GM23338 (cell line): ENCODE measurements around the gene UPP2. TPM values are rescaled to one million over a fixed set of nuclear protein-coding genes. Genes with fewer than 3 reads are reported as not detected.

Source experiments
- ATAC-seq: fragments of 200-7000 bp; cut with Tn5 transposase; 3 replicates; pipeline ENCODE4 v1.9.1; 2020
- DNase-seq: peaks from one replicate; pipeline ENCODE4 v3.0.0-alpha.2; 2015; ENCODE audit warnings: low spot score
- H2AFZ ChIP-seq: fragments of 200-600 bp; sonication (generic); 2 replicates; pipeline ENCODE4 v1.8.0; 2016; ENCODE audit warnings: antibody characterized with exemption, mild to moderate bottlenecking, moderate library complexity
- H3F3A ChIP-seq: fragments of 200-600 bp; sonication (generic); replicated peaks from 2 replicates; pipeline ENCODE4 v1.8.0; 2017; ENCODE audit warnings: antibody characterized with exemption, mixed run types, low read depth
- H3K27ac ChIP-seq: fragments of 200-600 bp; sonication (generic); 2 replicates; pipeline ENCODE4 v1.6.1; 2016; ENCODE audit warnings: low read depth
- H3K27me3 ChIP-seq: fragments of 200-600 bp; sonication (generic); 2 replicates; pipeline ENCODE4 v1.8.0; 2016; ENCODE audit warnings: mild to moderate bottlenecking, mixed run types, moderate library complexity; ENCODE audit not compliant: insufficient read depth
- H3K36me3 ChIP-seq: fragments of 200-600 bp; sonication (generic); 2 replicates; pipeline ENCODE4 v1.8.0; 2016; ENCODE audit warnings: mild to moderate bottlenecking; ENCODE audit not compliant: insufficient read depth
- H3K4me1 ChIP-seq: fragments of 200-600 bp; sonication (generic); 2 replicates; pipeline ENCODE4 v1.8.0; 2016; ENCODE audit warnings: mild to moderate bottlenecking, moderate library complexity; ENCODE audit not compliant: insufficient read depth
- H3K4me2 ChIP-seq: fragments of 200-600 bp; sonication (generic); 2 replicates; pipeline ENCODE4 v1.7.1; 2017; ENCODE audit warnings: mixed run types
- H3K4me3 ChIP-seq: fragments of 200-600 bp; sonication (generic); 2 replicates; pipeline ENCODE4 v1.6.1; 2016; ENCODE audit warnings: mixed run types
- H3K79me2 ChIP-seq: fragments of 200-600 bp; sonication (generic); replicated peaks from 2 replicates; pipeline ENCODE4 v1.8.0; 2017; ENCODE audit warnings: mild to moderate bottlenecking; ENCODE audit not compliant: insufficient read depth
- H3K9me2 ChIP-seq: fragments of 200-600 bp; sonication (generic); 2 replicates; pipeline ENCODE4 v1.8.0; 2017; ENCODE audit not compliant: insufficient read depth
- H4K20me1 ChIP-seq: fragments of 200-600 bp; sonication (generic); replicated peaks from 2 replicates; pipeline ENCODE4 v1.8.0; 2017; ENCODE audit warnings: mild to moderate bottlenecking; ENCODE audit not compliant: insufficient read depth
- H3K27ac Mint-ChIP-seq: 2 replicates; pipeline ENCODE4 v1.8.0; 2020; ENCODE audit warnings: inconsistent platforms, mild to moderate bottlenecking, moderate library complexity, mixed read lengths
- H3K27me3 Mint-ChIP-seq: 3 replicates; pipeline ENCODE4 v1.8.0; 2022; ENCODE audit warnings: low read depth, mild to moderate bottlenecking, moderate library complexity, mixed read lengths, inconsistent platforms; ENCODE audit not compliant: insufficient read depth, poor library complexity
- H3K36me3 Mint-ChIP-seq: 3 replicates; pipeline ENCODE4 v1.8.0; 2021; ENCODE audit warnings: low read depth, mild to moderate bottlenecking, inconsistent platforms, moderate library complexity, mixed read lengths
- H3K4me1 Mint-ChIP-seq: 3 replicates; pipeline ENCODE4 v1.8.0; 2020; ENCODE audit warnings: mild to moderate bottlenecking, inconsistent platforms, mixed read lengths
- H3K4me3 Mint-ChIP-seq: 3 replicates; pipeline ENCODE4 v1.8.0; 2021; ENCODE audit warnings: moderate library complexity, mild to moderate bottlenecking, inconsistent platforms, mixed read lengths
- H3K9me3 Mint-ChIP-seq: 3 replicates; pipeline ENCODE4 v1.8.0; 2020; ENCODE audit warnings: moderate library complexity, mild to moderate bottlenecking, inconsistent platforms, mixed read lengths
- CREB1 ChIP-seq: fragments of 250-450 bp; sonication (Bioruptor Pico); IDR thresholded peaks from 2 replicates; pipeline ENCODE4 v1.5.0; 2020; ENCODE audit warnings: low read depth, mild to moderate bottlenecking, moderate library complexity
- CTCF ChIP-seq, 2 experiments: fragments of 200-600 bp in 1 of 2; sonication (generic) in 1 of 2; conservative IDR thresholded peaks; 2 replicates each; pipeline versions ENCODE4 v1.5.1 to v1.6.1; 2016 to 2017; ENCODE audit warnings: antibody characterized with exemption in 2 of 2, low read depth in 2 of 2, mild to moderate bottlenecking in 2 of 2, moderate library complexity in 1 of 2
- EZH2phosphoT487 ChIP-seq: fragments of 200-600 bp; sonication (generic); IDR thresholded peaks from one replicate; pipeline ENCODE4 v1.8.1; 2018; ENCODE audit warnings: antibody characterized with exemption; ENCODE audit not compliant: unreplicated experiment
- JUNB ChIP-seq: IDR thresholded peaks from one replicate; pipeline ENCODE4 v1.6.1; 2016; ENCODE audit warnings: antibody characterized with exemption; ENCODE audit not compliant: unreplicated experiment
- NANOG ChIP-seq: IDR thresholded peaks from 2 replicates; pipeline ENCODE4 v1.6.1; 2016; ENCODE audit warnings: antibody characterized with exemption, borderline replicate concordance
- REST ChIP-seq: IDR thresholded peaks from one replicate; pipeline ENCODE4 v1.6.1; 2018; ENCODE audit warnings: antibody characterized with exemption; ENCODE audit not compliant: unreplicated experiment
- ZNF331 ChIP-seq: fragments of 250-450 bp; sonication (Bioruptor Pico); IDR thresholded peaks from 2 replicates; pipeline ENCODE4 v1.5.0; 2020; ENCODE audit warnings: low read depth, mild to moderate bottlenecking, moderate library complexity
- ZNF462 ChIP-seq: fragments of 250-450 bp; sonication (Bioruptor Pico); IDR thresholded peaks from 2 replicates; pipeline ENCODE4 v1.5.0; 2020; ENCODE audit warnings: mild to moderate bottlenecking, moderate library complexity
- polyA plus RNA-seq: library from polyadenylated mRNA; unstranded; fragments of >200 nt; fragmentation: Nextera tagmentation; extraction: Ambion mirVana; gene quantifications from 2 replicates; pipeline ENCODE4 v1.2.1, GENCODE V29; 2016
- total RNA-seq: library from RNA; depleted of rRNA; stranded (reverse); fragments of >200 nt; shearing (Covaris generic); gene quantifications from 2 replicates; pipeline ENCODE4 v1.2.3, GENCODE V29; 2014
- TF ChIP-seq, protein P1 (sequence below): IDR thresholded peaks from 2 replicates; pipeline ENCODE4 v1.6.1; 2016; ENCODE audit warnings: antibody characterized with exemption

UPP2 gene
- total and polyA plus RNA-seq, 2 experiments from 2014 or later = not detected

DNA sequence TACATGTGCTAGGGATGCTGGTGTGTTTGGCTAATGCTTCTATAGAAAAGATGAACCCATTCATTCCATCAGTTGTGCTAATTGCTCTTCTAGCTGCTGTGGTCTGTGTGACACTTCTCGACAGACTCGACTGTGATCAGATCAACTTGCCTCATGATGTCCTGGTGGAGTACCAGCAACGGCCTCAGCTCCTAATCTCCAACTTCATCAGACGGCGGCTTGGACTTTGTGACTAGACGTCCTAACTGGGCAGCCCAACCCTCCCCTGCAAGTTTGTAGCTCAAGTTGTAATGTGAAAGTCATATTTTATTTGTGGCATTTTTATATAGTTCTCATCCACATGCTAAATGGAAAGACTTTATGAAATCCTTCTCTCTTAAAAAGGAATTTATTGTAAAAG is 33.0 kb downstream of the UPP2 start (continued):
- TF ChIP-seq EZH2phosphoT487 = no peak
- TF ChIP-seq, protein P1, sequence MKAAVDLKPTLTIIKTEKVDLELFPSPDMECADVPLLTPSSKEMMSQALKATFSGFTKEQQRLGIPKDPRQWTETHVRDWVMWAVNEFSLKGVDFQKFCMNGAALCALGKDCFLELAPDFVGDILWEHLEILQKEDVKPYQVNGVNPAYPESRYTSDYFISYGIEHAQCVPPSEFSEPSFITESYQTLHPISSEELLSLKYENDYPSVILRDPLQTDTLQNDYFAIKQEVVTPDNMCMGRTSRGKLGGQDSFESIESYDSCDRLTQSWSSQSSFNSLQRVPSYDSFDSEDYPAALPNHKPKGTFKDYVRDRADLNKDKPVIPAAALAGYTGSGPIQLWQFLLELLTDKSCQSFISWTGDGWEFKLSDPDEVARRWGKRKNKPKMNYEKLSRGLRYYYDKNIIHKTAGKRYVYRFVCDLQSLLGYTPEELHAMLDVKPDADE = no peak
- TF ChIP-seq NANOG = no peak
- no peak for TF ChIP-seq CREB1 (CRISPR knock-in tag)
- TF ChIP-seq REST = no peak
- TF ChIP-seq JUNB = no peak
- no peak for TF ChIP-seq ZNF331
- TF ChIP-seq CTCF (conservative IDR thresholded peaks at IDR 0.05; ENCODE audit: low read depth in 2 of 2) = no peak

- Histone ChIP-seq H3K79me2 (no peaks in the 10 kb centered on the region), H2AFZ (no peak overlapping the region), H3K4me2 (no peak overlapping the region), H3K4me3 (no peak overlapping the region), H3K27me3 (no peaks in the 10 kb centered on the region), H3K9me2 (peaks cover 11% of the 10 kb centered on the region), H3K4me1 (peaks cover 6% of the 10 kb centered on the region; the same call in 1 of the 2 replicates), H3K27ac (no peak overlapping the region), H3K36me3 (no peaks in the 10 kb centered on the region), H3F3A (no peaks in the 10 kb centered on the region), H4K20me1 (no peaks in the 10 kb centered on the region)
- H3K4me1 Mint-ChIP-seq = peaks cover 11% of the 10 kb centered on the region; the same call in 2 of the 3 replicates
- H3K27ac Mint-ChIP-seq = no peak overlapping the region
- no peaks in the 10 kb centered on the region for H3K9me3 Mint-ChIP-seq
- ATAC-seq = no peak
- DNase-seq = no peak
- H3K36me3 Mint-ChIP-seq = no peaks in the 10 kb centered on the region
- no peak overlapping the region for H3K4me3 Mint-ChIP-seq
- no peaks in the 10 kb centered on the region for H3K27me3 Mint-ChIP-seq
- TF ChIP-seq ZNF462 (CRISPR knock-in tag) = no peak
- TF ChIP-seq CREB1 (CRISPR knock-in tag) = no peak
- no peak for TF ChIP-seq REST
These were observed 33.4 kb downstream of the UPP2 start for GRCh38 chr2:158135096-158135495.
